ENCODE measurements around the gene ZFAND3.

ZFAND3 gene

GRCh38 chr6:37910998-37911397, 91.5 kb downstream of the ZFAND3 start:
- ChIA-PET CTCF (no interaction called here), POLR2A (no interaction called here)
- DNase-seq (ENCODE audit: extremely low spot score): no peak
- TF ChIP-seq NFRKB (IDR thresholded peaks at IDR 0.05) (no peak), ZNF384 (IDR thresholded peaks at IDR 0.05) (no peak), BHLHE40 (IDR thresholded peaks at IDR 0.05; ENCODE audit: borderline replicate concordance) (no peak), SP1 (IDR thresholded peaks at IDR 0.05) (no peak), FOXK2 (IDR thresholded peaks at IDR 0.05) (no peak), FOXM1 (IDR thresholded peaks at IDR 0.05; ENCODE audit: borderline replicate concordance) (no peak), ELF4 (IDR thresholded peaks at IDR 0.05) (no peak), ARNT (IDR thresholded peaks at IDR 0.05) (no peak), HDGF (IDR thresholded peaks at IDR 0.05; ENCODE audit: borderline replicate concordance) (no peak), FOXA1 (IDR thresholded peaks at IDR 0.05) (no peak)

DNA sequence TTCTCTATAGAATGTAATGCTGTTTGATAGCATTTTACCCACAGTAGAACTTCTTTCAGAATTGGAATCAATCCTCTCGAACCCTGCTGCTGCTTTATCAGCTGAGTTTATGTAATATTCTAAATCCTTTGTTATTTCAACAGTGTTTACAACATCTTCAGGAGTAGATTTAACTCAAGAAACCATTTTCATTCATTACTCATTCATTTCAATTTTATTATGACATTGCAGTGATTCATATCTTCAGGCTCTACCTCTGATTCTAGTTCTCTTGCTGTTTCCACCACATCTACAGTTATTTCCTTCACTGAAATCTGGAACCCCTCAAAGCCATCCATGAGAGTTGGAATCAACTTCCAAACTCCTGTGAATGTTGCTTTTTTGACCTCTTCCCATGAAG, 93.7 kb downstream of the ZFAND3 start:
- DNase-seq (ENCODE audit: extremely low spot score): no peak
- ChIA-PET POLR2A (no interaction called here), CTCF (no interaction called here)
- TF ChIP-seq NFRKB (IDR thresholded peaks at IDR 0.05) (no peak), FOXA1 (IDR thresholded peaks at IDR 0.05) (no peak), ZNF384 (IDR thresholded peaks at IDR 0.05) (no peak)

GRCh38 chr6:37915463-37915862, 95.9 kb downstream of the ZFAND3 start:
- ChIA-PET POLR2A (no interaction called here), CTCF (interaction anchor here (1.0 kb wide), 1 partner anchor 15 kb away, joined by 3 read pairs; no protein-coding TSS in a partner anchor)
- no peak for DNase-seq (ENCODE audit: extremely low spot score)
- TF ChIP-seq SP1 (IDR thresholded peaks at IDR 0.05) (no peak), PKNOX1 (IDR thresholded peaks at IDR 0.05) (no peak), FOXA1 (IDR thresholded peaks at IDR 0.05) (no peak), SUZ12 (IDR thresholded peaks at IDR 0.05) (no peak), L3MBTL2 (conservative IDR thresholded peaks at IDR 0.05) (no peak), FOXK2 (IDR thresholded peaks at IDR 0.05) (no peak), NFRKB (IDR thresholded peaks at IDR 0.05) (no peak), CTBP1 (IDR thresholded peaks at IDR 0.05; ENCODE audit: borderline replicate concordance) (no peak), ELF4 (IDR thresholded peaks at IDR 0.05) (no peak), FOXM1 (IDR thresholded peaks at IDR 0.05; ENCODE audit: borderline replicate concordance) (no peak), ZNF384 (IDR thresholded peaks at IDR 0.05) (no peak), TARDBP (IDR thresholded peaks at IDR 0.05) (no peak), ARNT (IDR thresholded peaks at IDR 0.05) (no peak), LEF1 (IDR thresholded peaks at IDR 0.05; ENCODE audit: borderline replicate concordance) (no peak), BHLHE40 (IDR thresholded peaks at IDR 0.05; ENCODE audit: borderline replicate concordance) (no peak)

- ChIA-PET POLR2A (no interaction called here), CTCF (interaction anchor here (1.0 kb wide), 1 partner anchor 14 kb away, joined by 3 read pairs; no protein-coding TSS in a partner anchor)
- DNase-seq (ENCODE audit: extremely low spot score): no peak
- no peak for TF ChIP-seq PKNOX1 (IDR thresholded peaks at IDR 0.05)
- peak; percentile 19; the same call in 1 of the 2 replicates for TF ChIP-seq L3MBTL2 (conservative IDR thresholded peaks at IDR 0.05)
Observed at GRCh38 chr6:37916149-37916548, 96.6 kb downstream of the ZFAND3 start.

- ChIA-PET POLR2A (no interaction called here), CTCF (no interaction called here)
- no peak for DNase-seq (ENCODE audit: extremely low spot score)
- no peak for TF ChIP-seq NFRKB (IDR thresholded peaks at IDR 0.05)
- no peak for TF ChIP-seq SUZ12 (IDR thresholded peaks at IDR 0.05)
- TF ChIP-seq CTBP1 (IDR thresholded peaks at IDR 0.05; ENCODE audit: borderline replicate concordance): no peak
Observed at GRCh38 chr6:37916675-37917074, 97.1 kb downstream of the ZFAND3 start.

- ChIA-PET CTCF (no interaction called here), POLR2A (no interaction called here)
- TF ChIP-seq TARDBP (IDR thresholded peaks at IDR 0.05): no peak
- no peak for TF ChIP-seq HDGF (IDR thresholded peaks at IDR 0.05; ENCODE audit: borderline replicate concordance)
- TF ChIP-seq FOXM1 (IDR thresholded peaks at IDR 0.05; ENCODE audit: borderline replicate concordance): no peak
- no peak for TF ChIP-seq BHLHE40 (IDR thresholded peaks at IDR 0.05; ENCODE audit: borderline replicate concordance)
- no peak for TF ChIP-seq FOXK2 (IDR thresholded peaks at IDR 0.05)
- TF ChIP-seq FOXA1 (IDR thresholded peaks at IDR 0.05): no peak
- no peak for TF ChIP-seq L3MBTL2 (conservative IDR thresholded peaks at IDR 0.05)
- no peak for TF ChIP-seq SUZ12 (IDR thresholded peaks at IDR 0.05)
- TF ChIP-seq CTBP1 (IDR thresholded peaks at IDR 0.05; ENCODE audit: borderline replicate concordance): no peak
- TF ChIP-seq ZNF384 (IDR thresholded peaks at IDR 0.05): no peak
- no peak for TF ChIP-seq PKNOX1 (IDR thresholded peaks at IDR 0.05)
- no peak for TF ChIP-seq NFRKB (IDR thresholded peaks at IDR 0.05)
- no peak for TF ChIP-seq LEF1 (IDR thresholded peaks at IDR 0.05; ENCODE audit: borderline replicate concordance)
- no peak for TF ChIP-seq ARNT (IDR thresholded peaks at IDR 0.05)
- no peak for TF ChIP-seq ELF4 (IDR thresholded peaks at IDR 0.05)
- TF ChIP-seq SP1 (IDR thresholded peaks at IDR 0.05): no peak
- DNase-seq (ENCODE audit: extremely low spot score): no peak
Observed at GRCh38 chr6:37917566-37917965, 98.0 kb downstream of the ZFAND3 start.

GRCh38 chr6:37919417-37920157, 100.1 kb downstream of the ZFAND3 start:
- TF ChIP-seq ELF4 (IDR thresholded peaks at IDR 0.05): no peak
- TF ChIP-seq ARNT (IDR thresholded peaks at IDR 0.05): no peak
- TF ChIP-seq PKNOX1 (IDR thresholded peaks at IDR 0.05): no peak
- TF ChIP-seq L3MBTL2 (conservative IDR thresholded peaks at IDR 0.05): no peak
- no peak for TF ChIP-seq NFRKB (IDR thresholded peaks at IDR 0.05)
- no peak for TF ChIP-seq FOXM1 (IDR thresholded peaks at IDR 0.05; ENCODE audit: borderline replicate concordance)
- no peak for TF ChIP-seq HDGF (IDR thresholded peaks at IDR 0.05; ENCODE audit: borderline replicate concordance)
- TF ChIP-seq BHLHE40 (IDR thresholded peaks at IDR 0.05; ENCODE audit: borderline replicate concordance): no peak
- TF ChIP-seq TARDBP (IDR thresholded peaks at IDR 0.05): no peak
- TF ChIP-seq FOXA1 (IDR thresholded peaks at IDR 0.05): no peak
- TF ChIP-seq LEF1 (IDR thresholded peaks at IDR 0.05; ENCODE audit: borderline replicate concordance): no peak
- no peak for TF ChIP-seq CTBP1 (IDR thresholded peaks at IDR 0.05; ENCODE audit: borderline replicate concordance)
- TF ChIP-seq ZNF384 (IDR thresholded peaks at IDR 0.05): no peak
- TF ChIP-seq SUZ12 (IDR thresholded peaks at IDR 0.05): no peak
- no peak for TF ChIP-seq SP1 (IDR thresholded peaks at IDR 0.05)
- no peak for TF ChIP-seq FOXK2 (IDR thresholded peaks at IDR 0.05)

More at GRCh38 chr6:37919417-37920157, 100.1 kb downstream of the ZFAND3 start:
- DNase-seq (ENCODE audit: extremely low spot score): no peak
- CTCF ChIA-PET: no interaction called here
- POLR2A ChIA-PET: no interaction called here
